Sciatic nerve (tissue), 2 donors: ENCODE results near the gene IGF2BP2. TPM values are rescaled to one million over a fixed set of nuclear protein-coding genes. Genes with fewer than 3 reads are reported as not detected.
"Not testable (repeated sequence)": the region's sequence is repeated elsewhere in the genome, so short reads cannot be mapped to it uniquely, and the experiment has no call there.

Experiments used
- ATAC-seq: fragments of 200-7000 bp; cut with Tn5 transposase; one replicate; pipeline ENCODE4 v1.9.1; 2020; ENCODE audit warnings: mild to moderate bottlenecking, moderate library complexity
- DNase-seq: peaks from one replicate; pipeline ENCODE4 v3.0.0-alpha.2; 2020; ENCODE audit warnings: low spot score
- intact Hi-C: fragments of 100-400 bp; cut with DNase I; formaldehyde crosslinking; loops from one replicate; pipeline ENCODE4 v1.14.2; 2022
- microRNA-seq: library from miRNA; unstranded; fragments of <30 nt; microRNA quantifications from one replicate; pipeline ENCODE4 v1.2.0, GENCODE V29; 2020
- total RNA-seq: library from RNA; stranded (reverse); fragmentation: NEBNext Ultra II Directional; extraction: Animal tissue kit (Norgen Biotek cat#: 25700); gene quantifications from one replicate; pipeline ENCODE4 v1.2.1, GENCODE V29; 2021
- donor health status: DM: no; HTN: no; CAD: no.
- donor health status: DM: no; HTN: no; CAD: no.

The IGF2BP2 gene
- total RNA-seq, 1 donor from 2014 or later = 52.2 TPM

- intact Hi-C loops, ATAC-seq, DNase-seq: not testable (repeated sequence)
Observed at GRCh38 chr3:185638651-185639050, 186.2 kb downstream of the IGF2BP2 start.

- no peak for DNase-seq
- no peak for ATAC-seq
- intact Hi-C loops = no loop called here
Observed at GRCh38 chr3:185637388-185637787, 187.5 kb downstream of the IGF2BP2 start.

- ATAC-seq = no peak
- intact Hi-C loops = no loop called here
- no peak for DNase-seq
Observed at GRCh38 chr3:185632996-185633395, 191.8 kb downstream of the IGF2BP2 start.

- intact Hi-C loops = no loop called here
- DNase-seq = no peak
- ATAC-seq = no peak
Observed at GRCh38 chr3:185631508-185632206, 193.2 kb downstream of the IGF2BP2 start.

GRCh38 chr3:185631108-185631507, 193.7 kb downstream of the IGF2BP2 start:
- DNase-seq (no peak), ATAC-seq (peak; percentile 77)
- intact Hi-C loops = no loop called here

- intact Hi-C loops = no loop called here
- peak; percentile 64 for ATAC-seq
- no peak for DNase-seq
Observed at GRCh38 chr3:185630182-185630622, 194.6 kb downstream of the IGF2BP2 start.

- intact Hi-C loops = no loop called here
- no peak for DNase-seq
Observed at GRCh38 chr3:185629554-185630181, 195.2 kb downstream of the IGF2BP2 start.

GRCh38 chr3:185625784-185626183, 199.1 kb downstream of the IGF2BP2 start:
- intact Hi-C loops = no loop called here
- no peak for DNase-seq
- no peak for ATAC-seq

More at GRCh38 chr3:185629554-185630181, 195.2 kb downstream of the IGF2BP2 start:
- ATAC-seq = peak; percentile 41

GRCh38 chr3:185623939-185624665, 200.7 kb downstream of the IGF2BP2 start:
- DNase-seq (no peak), ATAC-seq (no peak)
- intact Hi-C loops = no loop called here

GRCh38 chr3:185613016-185613415, 211.8 kb downstream of the IGF2BP2 start:
- intact Hi-C loops = no loop called here

GRCh38 chr3:185606196-185606595, 218.6 kb downstream of the IGF2BP2 start:
- DNase-seq = no peak
- ATAC-seq = no peak
- intact Hi-C loops = no loop called here

More at GRCh38 chr3:185613016-185613415, 211.8 kb downstream of the IGF2BP2 start:
- DNase-seq (no peak), ATAC-seq (no peak)

- intact Hi-C loops = no loop called here
- ATAC-seq (no peak), DNase-seq (no peak)
Observed at GRCh38 chr3:185605566-185605965, 219.3 kb downstream of the IGF2BP2 start.

GRCh38 chr3:185595526-185595925, 229.3 kb downstream of the IGF2BP2 start:
- ATAC-seq (no peak), DNase-seq (no peak)
- intact Hi-C loops = no loop called here

- no peak for DNase-seq
- intact Hi-C loops = no loop called here
- no peak for ATAC-seq
Observed at GRCh38 chr3:185594073-185594472, 230.8 kb downstream of the IGF2BP2 start.

Small RNA genes within 50 kb of the gene (microRNA-seq; reads per million reads assigned to microRNA genes)
- gene MIR548AQ = not detected

Other genes starting within 250 kb of the IGF2BP2 start
- gene SENP2, start 238.7 kb downstream of the IGF2BP2 start, total RNA-seq = 56.4 TPM
- 104 TPM for gene TRA2B, start 113.0 kb upstream of the IGF2BP2 start, total RNA-seq